ENCODE data around the gene CUX1. TPM values are rescaled to one million over a fixed set of nuclear protein-coding genes. Genes with fewer than 3 reads are reported as not detected.
A peak's percentile ranks its signal among the peaks of the same experiment; 100 is the strongest.

Gene CUX1
- total and polyA plus RNA-seq, 10 of the 15 experiments (the other 5 are each of a cell fraction or from before 2014, with no cell fraction given): 6.1 to 48.6 (median 25.9) TPM

- TF ChIP-seq TCF3 (IDR thresholded peaks at IDR 0.05; ENCODE audit: borderline replicate concordance, insufficient read depth, low read depth, low read length) (peak; percentile 60; the same call in 1 of the 2 replicates), MEF2B (IDR thresholded peaks at IDR 0.05; ENCODE audit: partially characterized antibody, poor library complexity, severe bottlenecking) (peak; percentile 54), RAD51 (IDR thresholded peaks at IDR 0.05) (no peak), CBFB (IDR thresholded peaks at IDR 0.05; ENCODE audit: low read depth) (no peak), YY1 (IDR thresholded peaks at IDR 0.05; ENCODE audit: low read depth, low read length) (0 out of 2 replicates have a peak, but pooled peaks have one; percentile 8), SMC3 (IDR thresholded peaks at IDR 0.05; ENCODE audit: borderline replicate concordance, low read length) (0 out of 2 replicates have a peak, but pooled peaks have one; percentile 12), RUNX3 (IDR thresholded peaks at IDR 0.05; ENCODE audit: low read length) (peak; percentile 57), BCL11A (IDR thresholded peaks at IDR 0.05; ENCODE audit: low read depth, low read length) (peak; percentile 51; the same call in 1 of the 2 replicates), ETV6 (conservative IDR thresholded peaks at IDR 0.05 in 1 of 2, IDR thresholded peaks at IDR 0.05 in 1 of 2; ENCODE audit: borderline replicate concordance in 1 of 2, low read depth in 1 of 2) (peak in 1 of 2 experiments; percentile 38; a peak in 1 of 4 replicates), IKZF2 (IDR thresholded peaks at IDR 0.05) (peak; percentile 22 to 28; a peak in 3 of 4 replicates), IKZF1 (conservative IDR thresholded peaks at IDR 0.05) (peak; percentile 48; the same call in 1 of the 2 replicates), JUNB (IDR thresholded peaks at IDR 0.05) (peak; percentile 43), FOXM1 (IDR thresholded peaks at IDR 0.05; ENCODE audit: low read depth, low read length) (peak; percentile 72; the same call in 1 of the 2 replicates), CEBPZ (IDR thresholded peaks at IDR 0.05; ENCODE audit: low read depth, low read length) (no peak)
Measured at GRCh38 chr7:101985057-101985902, 167.9 kb downstream of the CUX1 start (continued).
